HUES48 (cell line): ENCODE data around the gene LAMC3.

Source experiments
- H3K27ac ChIP-seq: one replicate; pipeline ENCODE4 v1.7.0; 2013; ENCODE audit warnings: low read depth, low read length, inconsistent platforms
- H3K27me3 ChIP-seq: 2 replicates; pipeline ENCODE4 v1.6.1; 2013; ENCODE audit warnings: mild to moderate bottlenecking, low read length; ENCODE audit not compliant: control insufficient read depth, insufficient read depth
- H3K36me3 ChIP-seq: 2 replicates; pipeline ENCODE4 v1.6.1; 2013; ENCODE audit warnings: low read length; ENCODE audit not compliant: control insufficient read depth, insufficient read depth
- H3K4me1 ChIP-seq: 2 replicates; pipeline ENCODE4 v1.6.1; 2013; ENCODE audit warnings: mild to moderate bottlenecking, low read length; ENCODE audit not compliant: control insufficient read depth, insufficient read depth
- H3K4me3 ChIP-seq: 2 replicates; pipeline ENCODE4 v1.5.1; 2013; ENCODE audit warnings: mild to moderate bottlenecking, low read depth, low read length
- H3K9ac ChIP-seq: 2 replicates; pipeline ENCODE4 v1.6.1; 2013; ENCODE audit warnings: mild to moderate bottlenecking, low read depth, low read length, moderate library complexity
- H3K9me3 ChIP-seq: 2 replicates; pipeline ENCODE4 v1.6.1; 2013; ENCODE audit warnings: low read length; ENCODE audit not compliant: control insufficient read depth, insufficient read depth

Gene LAMC3

GRCh38 chr9:130970855-130971254 is 38.1 kb upstream of the LAMC3 start:
- Histone ChIP-seq H3K4me1 (no peaks in the 10 kb centered on the region), H3K27ac (no peak overlapping the region), H3K27me3 (no peaks in the 10 kb centered on the region), H3K9ac (no peak overlapping the region), H3K9me3 (no peaks in the 10 kb centered on the region), H3K4me3 (no peak overlapping the region), H3K36me3 (no peaks in the 10 kb centered on the region)

GRCh38 chr9:130971294-130971849 is 37.6 kb upstream of the LAMC3 start:
- Histone ChIP-seq H3K9me3 (no peaks in the 10 kb centered on the region), H3K27ac (no peak overlapping the region), H3K9ac (no peak overlapping the region), H3K27me3 (no peaks in the 10 kb centered on the region), H3K4me3 (no peak overlapping the region), H3K36me3 (no peaks in the 10 kb centered on the region), H3K4me1 (no peaks in the 10 kb centered on the region)

- H3K27ac ChIP-seq: no peak overlapping the region
- no peaks in the 10 kb centered on the region for H3K4me1 ChIP-seq
- H3K4me3 ChIP-seq: no peak overlapping the region
- no peaks in the 10 kb centered on the region for H3K27me3 ChIP-seq
- H3K9me3 ChIP-seq: no peaks in the 10 kb centered on the region
- no peak overlapping the region for H3K9ac ChIP-seq
- no peaks in the 10 kb centered on the region for H3K36me3 ChIP-seq
Measured at GRCh38 chr9:130972277-130972956, 36.6 kb upstream of the LAMC3 start.

- Histone ChIP-seq H3K4me1 (no peaks in the 10 kb centered on the region), H3K27ac (no peak overlapping the region), H3K9ac (no peak overlapping the region), H3K4me3 (no peak overlapping the region), H3K9me3 (no peaks in the 10 kb centered on the region), H3K36me3 (no peaks in the 10 kb centered on the region), H3K27me3 (no peaks in the 10 kb centered on the region)
Measured at GRCh38 chr9:130972957-130973685, 35.9 kb upstream of the LAMC3 start.

- Histone ChIP-seq H3K9ac (no peak overlapping the region), H3K4me1 (no peaks in the 10 kb centered on the region), H3K27me3 (no peaks in the 10 kb centered on the region)
Measured at GRCh38 chr9:130973686-130974281, 35.2 kb upstream of the LAMC3 start.

GRCh38 chr9:130974697-130975096 is 34.3 kb upstream of the LAMC3 start:
- Histone ChIP-seq H3K4me3 (no peak overlapping the region), H3K27ac (no peak overlapping the region), H3K9me3 (no peaks in the 10 kb centered on the region), H3K36me3 (no peaks in the 10 kb centered on the region), H3K9ac (no peak overlapping the region), H3K4me1 (no peaks in the 10 kb centered on the region), H3K27me3 (no peaks in the 10 kb centered on the region)

More at GRCh38 chr9:130973686-130974281, 35.2 kb upstream of the LAMC3 start:
- H3K27ac ChIP-seq: no peak overlapping the region
- no peaks in the 10 kb centered on the region for H3K9me3 ChIP-seq
- no peaks in the 10 kb centered on the region for H3K36me3 ChIP-seq
- no peak overlapping the region for H3K4me3 ChIP-seq

GRCh38 chr9:130975156-130975555 is 33.8 kb upstream of the LAMC3 start:
- Histone ChIP-seq H3K4me3 (no peak overlapping the region), H3K27ac (no peak overlapping the region), H3K27me3 (no peaks in the 10 kb centered on the region), H3K9me3 (no peaks in the 10 kb centered on the region), H3K36me3 (no peaks in the 10 kb centered on the region), H3K4me1 (no peaks in the 10 kb centered on the region), H3K9ac (no peak overlapping the region)

GRCh38 chr9:130975932-130976841 is 32.8 kb upstream of the LAMC3 start:
- H3K9me3 ChIP-seq: no peaks in the 10 kb centered on the region
- no peaks in the 10 kb centered on the region for H3K27me3 ChIP-seq
- H3K4me3 ChIP-seq: no peak overlapping the region
- no peaks in the 10 kb centered on the region for H3K4me1 ChIP-seq
- H3K27ac ChIP-seq: no peak overlapping the region
- no peak overlapping the region for H3K9ac ChIP-seq
- H3K36me3 ChIP-seq: no peaks in the 10 kb centered on the region

- H3K36me3 ChIP-seq: no peaks in the 10 kb centered on the region
- H3K9ac ChIP-seq: no peak overlapping the region
- H3K27me3 ChIP-seq: no peaks in the 10 kb centered on the region
- no peak overlapping the region for H3K27ac ChIP-seq
- H3K4me3 ChIP-seq: no peak overlapping the region
- no peaks in the 10 kb centered on the region for H3K4me1 ChIP-seq
- no peaks in the 10 kb centered on the region for H3K9me3 ChIP-seq
Measured at GRCh38 chr9:130977811-130978221, 31.2 kb upstream of the LAMC3 start.

- no peaks in the 10 kb centered on the region for H3K36me3 ChIP-seq
- no peak overlapping the region for H3K27ac ChIP-seq
- no peaks in the 10 kb centered on the region for H3K9me3 ChIP-seq
- no peaks in the 10 kb centered on the region for H3K27me3 ChIP-seq
- H3K4me3 ChIP-seq: no peak overlapping the region
- no peaks in the 10 kb centered on the region for H3K4me1 ChIP-seq
- H3K9ac ChIP-seq: no peak overlapping the region
Measured at GRCh38 chr9:130979591-130980385, 29.2 kb upstream of the LAMC3 start.
